GM12801 (cell line): ENCODE data around the gene IVNS1ABP.

Experiments
- CTCF ChIP-seq: IDR thresholded peaks from one replicate; pipeline ENCODE4 v1.5.1; 2011; ENCODE audit warnings: control low read depth; ENCODE audit not compliant: insufficient read length; ENCODE audit errors: extremely low read depth

IVNS1ABP gene

GRCh38 chr1:185315445-185316071 is 1.5 kb downstream of the IVNS1ABP start:
- TF ChIP-seq CTCF = no peak

- TF ChIP-seq CTCF = no peak
Measured at GRCh38 chr1:185314411-185314810, 2.6 kb downstream of the IVNS1ABP start.

- no peak for TF ChIP-seq CTCF
Measured at GRCh38 chr1:185312361-185313138, 4.5 kb downstream of the IVNS1ABP start.

- TF ChIP-seq CTCF = no peak
Measured at GRCh38 chr1:185311589-185312225, 5.3 kb downstream of the IVNS1ABP start.

- TF ChIP-seq CTCF = no peak
Measured at GRCh38 chr1:185309566-185309965, 7.5 kb downstream of the IVNS1ABP start.

- TF ChIP-seq CTCF = no peak
Measured at GRCh38 chr1:185308126-185308525, 8.9 kb downstream of the IVNS1ABP start.

- no peak for TF ChIP-seq CTCF
Measured at GRCh38 chr1:185305419-185305818, 11.6 kb downstream of the IVNS1ABP start.
